Natural killer cell (primary cell): ENCODE measurements around the gene DYNC2LI1. TPM values are rescaled to one million over a fixed set of nuclear protein-coding genes. Genes with fewer than 3 reads are reported as not detected.

ENCODE experiments used
- ATAC-seq, 3 donors: fragments of 150-1000 bp in 2 of 3; fragments of 200-7000 bp in 1 of 3; cut with Tn5 transposase; 1 replicate in 1 of 3; 2 replicates in 2 of 3; pipeline ENCODE4 v1.10.0; 2021; ENCODE audit warnings: mild to moderate bottlenecking in 2 of 3, moderate library complexity in 2 of 3
- DNase-seq, 2 donors: peaks; one replicate each; pipeline versions ENCODE4 v3.0.0 to v3.0.0-alpha.2; 2013 to 2021; ENCODE audit warnings: mixed read lengths in 1 of 2
- H3K27ac ChIP-seq: one replicate; pipeline ENCODE4 v1.5.1; 2013; ENCODE audit warnings: mild to moderate bottlenecking, low read length
- H3K27me3 ChIP-seq: one replicate; pipeline ENCODE4 v1.6.1; 2013; ENCODE audit warnings: low read length; ENCODE audit not compliant: control insufficient read depth, insufficient read depth
- H3K36me3 ChIP-seq: one replicate; pipeline ENCODE4 v1.6.1; 2013; ENCODE audit warnings: low read length; ENCODE audit not compliant: control insufficient read depth, insufficient read depth
- H3K4me1 ChIP-seq: one replicate; pipeline ENCODE4 v1.6.1; 2013; ENCODE audit warnings: low read length; ENCODE audit not compliant: control insufficient read depth, insufficient read depth
- H3K4me3 ChIP-seq: one replicate; pipeline ENCODE4 v1.5.1; 2013; ENCODE audit warnings: low read length
- H3K9me3 ChIP-seq: one replicate; pipeline ENCODE4 v1.6.1; 2013; ENCODE audit warnings: low read length; ENCODE audit not compliant: control insufficient read depth, insufficient read depth
- H3K27ac Mint-ChIP-seq, 2 donors: one replicate each; pipeline ENCODE4 v1.8.0; 2022; ENCODE audit warnings: mild to moderate bottlenecking in 2 of 2, mixed read lengths in 2 of 2, moderate library complexity in 1 of 2
- H3K27me3 Mint-ChIP-seq, 2 donors: one replicate each; pipeline ENCODE4 v1.8.0; 2022; ENCODE audit warnings: low read depth in 2 of 2, mixed read lengths in 2 of 2
- H3K36me3 Mint-ChIP-seq: one replicate; pipeline ENCODE4 v1.8.0; 2022; ENCODE audit warnings: mixed read lengths
- H3K4me1 Mint-ChIP-seq, 2 donors: one replicate each; pipeline ENCODE4 v1.8.0; 2022; ENCODE audit warnings: mixed read lengths in 2 of 2
- H3K4me3 Mint-ChIP-seq: one replicate; pipeline ENCODE4 v1.8.0; 2022; ENCODE audit warnings: mild to moderate bottlenecking, moderate library complexity, mixed read lengths
- H3K9me3 Mint-ChIP-seq, 2 donors: one replicate each; pipeline ENCODE4 v1.8.0; 2022; ENCODE audit warnings: mixed read lengths in 2 of 2
- WGBS: methylation state at CpG from one replicate; pipeline ENCODE4 v1.1.7; 2013; ENCODE audit warnings: missing lambda C conversion rate; ENCODE audit not compliant: insufficient coverage; 5-methylcytosine and 5-hydroxymethylcytosine counted together
- intact Hi-C: fragments of 100-400 bp; cut with micrococcal nuclease; formaldehyde crosslinking; loops from one replicate; pipeline ENCODE4 v1.14.2; 2022
- total RNA-seq, 4 donors: library from RNA; stranded (reverse); fragments of 120-200 nt in 1 of 4; gene quantifications; one replicate each; pipeline versions ENCODE4 v1.2.3 to v1.2.4, GENCODE V29; 2013 to 2022
- TF ChIP-seq, protein P1 (sequence below): fragments of 200-600 bp; IDR thresholded peaks from one replicate; pipeline ENCODE4 v1.8.0; 2022; ENCODE audit warnings: antibody characterized with exemption

DYNC2LI1 gene
- total RNA-seq, 3 donors from 2014 or later (not counting 1 experiment from before 2014, with no cell fraction given), result 2.1 to 4.5 (median 3.2) TPM

DNA sequence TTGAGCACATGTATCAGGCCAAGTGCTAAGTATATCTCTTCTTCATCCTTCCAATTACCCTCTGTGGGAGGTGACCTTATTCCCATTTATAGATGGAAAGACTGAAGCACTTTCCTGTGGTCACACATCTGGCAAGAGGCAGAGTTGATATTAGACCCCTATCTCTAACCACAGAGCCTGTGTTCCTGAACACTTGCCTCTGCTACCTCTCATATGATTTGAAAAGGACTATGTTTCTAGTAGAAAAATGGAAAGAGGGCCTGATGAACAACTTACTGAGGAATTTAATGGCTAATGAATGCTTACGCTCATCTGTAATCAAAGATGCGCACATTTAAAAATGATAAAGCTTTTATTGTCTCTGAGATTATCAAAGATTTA, 46.2 kb upstream of the DYNC2LI1 start:
- TF ChIP-seq, protein P1, sequence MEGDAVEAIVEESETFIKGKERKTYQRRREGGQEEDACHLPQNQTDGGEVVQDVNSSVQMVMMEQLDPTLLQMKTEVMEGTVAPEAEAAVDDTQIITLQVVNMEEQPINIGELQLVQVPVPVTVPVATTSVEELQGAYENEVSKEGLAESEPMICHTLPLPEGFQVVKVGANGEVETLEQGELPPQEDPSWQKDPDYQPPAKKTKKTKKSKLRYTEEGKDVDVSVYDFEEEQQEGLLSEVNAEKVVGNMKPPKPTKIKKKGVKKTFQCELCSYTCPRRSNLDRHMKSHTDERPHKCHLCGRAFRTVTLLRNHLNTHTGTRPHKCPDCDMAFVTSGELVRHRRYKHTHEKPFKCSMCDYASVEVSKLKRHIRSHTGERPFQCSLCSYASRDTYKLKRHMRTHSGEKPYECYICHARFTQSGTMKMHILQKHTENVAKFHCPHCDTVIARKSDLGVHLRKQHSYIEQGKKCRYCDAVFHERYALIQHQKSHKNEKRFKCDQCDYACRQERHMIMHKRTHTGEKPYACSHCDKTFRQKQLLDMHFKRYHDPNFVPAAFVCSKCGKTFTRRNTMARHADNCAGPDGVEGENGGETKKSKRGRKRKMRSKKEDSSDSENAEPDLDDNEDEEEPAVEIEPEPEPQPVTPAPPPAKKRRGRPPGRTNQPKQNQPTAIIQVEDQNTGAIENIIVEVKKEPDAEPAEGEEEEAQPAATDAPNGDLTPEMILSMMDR, result no peak
- WGBS, result 100% methylated on average over 2 of the region's 2 CpGs
- peaks cover 13 to 24% of the 10 kb centered on the region in 2 donors for H3K27me3 Mint-ChIP-seq
- H3K4me1 Mint-ChIP-seq, result no peaks in the 10 kb centered on the region
- no peak for DNase-seq
- H3K9me3 ChIP-seq, result no peaks in the 10 kb centered on the region
- H3K27ac ChIP-seq, result no peak overlapping the region
- no peak overlapping the region for H3K4me3 Mint-ChIP-seq
- H3K36me3 ChIP-seq, result no peaks in the 10 kb centered on the region
- H3K27ac Mint-ChIP-seq, result no peak overlapping the region
- H3K27me3 ChIP-seq, result peaks cover 2% of the 10 kb centered on the region
- H3K9me3 Mint-ChIP-seq, result no peaks in the 10 kb centered on the region
- no peak overlapping the region for H3K4me3 ChIP-seq
- no peak for ATAC-seq
- intact Hi-C loops, result no loop called here
- H3K36me3 Mint-ChIP-seq, result no peaks in the 10 kb centered on the region
- H3K4me1 ChIP-seq, result no peaks in the 10 kb centered on the region

DNA sequence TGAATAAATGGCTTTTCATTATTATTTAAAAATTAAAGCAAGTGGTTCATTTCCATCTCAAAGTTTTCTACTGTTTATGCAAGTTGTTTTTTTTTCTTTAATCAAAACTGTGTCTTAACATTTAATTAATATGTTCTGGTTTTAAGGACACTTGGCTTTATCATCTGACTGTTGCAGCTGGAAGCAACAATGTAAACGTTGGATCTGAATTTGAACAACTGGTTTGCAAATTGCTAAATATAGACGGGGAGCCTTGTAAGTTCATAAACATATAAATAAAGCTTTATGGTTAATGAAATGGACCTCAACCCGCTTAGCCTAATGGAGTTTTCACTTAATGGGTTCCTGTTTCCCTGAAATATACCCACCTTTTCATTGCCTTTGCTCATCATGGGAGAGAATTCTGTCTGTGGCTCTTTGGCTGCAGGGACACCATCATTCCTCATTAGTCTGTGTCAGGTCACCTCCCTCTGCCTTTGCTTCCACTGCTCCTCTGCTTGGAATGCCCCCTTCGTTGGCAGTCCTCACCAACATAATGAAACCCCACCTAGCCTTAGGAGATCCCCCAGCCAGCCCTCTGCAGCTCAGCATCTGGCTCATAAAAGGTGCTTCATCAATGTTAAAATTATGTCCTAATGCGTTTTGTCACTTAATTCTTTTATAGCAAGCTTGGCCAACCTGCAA, 44.2 kb upstream of the DYNC2LI1 start:
- Histone ChIP-seq H3K4me3 (no peak overlapping the region), H3K4me1 (no peaks in the 10 kb centered on the region), H3K27ac (no peak overlapping the region), H3K27me3 (peaks cover 2% of the 10 kb centered on the region), H3K9me3 (no peaks in the 10 kb centered on the region), H3K36me3 (no peaks in the 10 kb centered on the region)
- ATAC-seq (no peak), DNase-seq (no peak)
- no peak overlapping the region for H3K4me3 Mint-ChIP-seq
- TF ChIP-seq, protein P1, result no peak
- H3K27me3 Mint-ChIP-seq, result peaks cover 6 to 22% of the 10 kb centered on the region in 2 donors
- WGBS, result 75% methylated on average over 4 of the region's 5 CpGs
- H3K36me3 Mint-ChIP-seq, result no peaks in the 10 kb centered on the region
- intact Hi-C loops, result no loop called here
- no peak overlapping the region for H3K27ac Mint-ChIP-seq
- H3K9me3 Mint-ChIP-seq, result no peaks in the 10 kb centered on the region
- no peaks in the 10 kb centered on the region for H3K4me1 Mint-ChIP-seq

DNA sequence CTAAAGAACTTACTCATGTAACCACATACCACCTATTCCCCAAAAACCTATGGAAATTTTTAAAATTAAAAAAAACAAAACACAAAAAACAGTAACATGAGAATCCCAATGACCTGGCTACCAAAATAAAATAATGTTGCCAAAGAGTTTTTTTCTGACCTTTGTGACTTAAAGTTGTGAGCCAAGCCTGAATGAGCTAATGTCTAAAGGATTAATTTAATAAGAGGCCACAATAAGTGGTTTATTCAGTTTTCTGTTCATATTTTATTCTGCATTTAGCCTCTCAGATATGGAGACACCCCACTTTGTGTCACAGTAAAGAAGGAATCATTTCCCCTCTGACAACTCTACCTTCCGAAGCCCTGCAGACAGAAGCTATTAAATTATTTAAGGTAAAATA, 42.6 kb upstream of the DYNC2LI1 start:
- ATAC-seq (no peak), DNase-seq (no peak)
- TF ChIP-seq, protein P1, result no peak
- Histone ChIP-seq H3K27me3 (no peaks in the 10 kb centered on the region), H3K9me3 (no peaks in the 10 kb centered on the region), H3K4me1 (no peaks in the 10 kb centered on the region), H3K36me3 (no peaks in the 10 kb centered on the region), H3K27ac (no peak overlapping the region), H3K4me3 (no peak overlapping the region)
- Mint-ChIP-seq H3K27me3 (peaks cover 8 to 11% of the 10 kb centered on the region in 2 donors), H3K27ac (no peak overlapping the region), H3K4me3 (no peak overlapping the region), H3K36me3 (no peaks in the 10 kb centered on the region), H3K9me3 (no peaks in the 10 kb centered on the region), H3K4me1 (no peaks in the 10 kb centered on the region)
- intact Hi-C loops, result no loop called here
- WGBS, result no CpG with 5 or more reads among the region's 1 CpG

DNA sequence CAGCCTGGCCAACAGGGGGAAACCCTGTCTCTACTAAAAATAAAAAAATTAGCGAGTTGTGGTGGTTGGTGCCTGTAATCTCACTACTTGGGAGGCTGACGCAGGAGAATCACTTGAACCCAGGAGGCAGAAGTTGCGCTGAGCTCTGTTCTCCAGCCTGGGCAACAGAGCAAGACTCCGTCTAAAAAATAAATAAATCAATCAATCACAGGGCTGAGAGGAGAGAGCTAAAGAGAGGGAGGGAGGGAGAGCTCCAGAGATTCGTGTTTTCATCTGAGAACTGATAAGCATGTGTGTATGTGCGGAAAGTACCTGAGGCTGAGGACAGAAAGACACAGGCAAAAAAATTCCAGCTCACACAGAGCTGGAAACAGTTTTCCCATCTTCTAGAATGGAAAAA, 37.2 kb upstream of the DYNC2LI1 start:
- Mint-ChIP-seq H3K27me3 (peaks cover 24 to 29% of the 10 kb centered on the region in 2 donors), H3K4me3 (no peak overlapping the region), H3K27ac (no peak overlapping the region), H3K4me1 (no peaks in the 10 kb centered on the region), H3K36me3 (no peaks in the 10 kb centered on the region), H3K9me3 (no peaks in the 10 kb centered on the region)
- DNase-seq, result no peak
- Histone ChIP-seq H3K36me3 (no peaks in the 10 kb centered on the region), H3K4me3 (no peak overlapping the region), H3K4me1 (no peaks in the 10 kb centered on the region), H3K27me3 (peaks cover 2% of the 10 kb centered on the region), H3K9me3 (no peaks in the 10 kb centered on the region), H3K27ac (no peak overlapping the region)
- TF ChIP-seq, protein P1, result no peak
- intact Hi-C loops, result no loop called here
- no peak for ATAC-seq
- 87% methylated on average over 3 of the region's 6 CpGs for WGBS
